Upper lobe of right lung (tissue), 1 donor: ENCODE data around the gene RHD. TPM values are rescaled to one million over a fixed set of nuclear protein-coding genes. Genes with fewer than 3 reads are reported as not detected.
"Not testable (repeated sequence)": the region's sequence is repeated elsewhere in the genome, so short reads cannot be mapped to it uniquely, and the experiment has no call there.

Experiments
- ATAC-seq: fragments of 200-7000 bp; cut with Tn5 transposase; one replicate; pipeline ENCODE4 v1.9.1; 2020; ENCODE audit warnings: mild to moderate bottlenecking, moderate library complexity
- DNase-seq: peaks from one replicate; pipeline ENCODE4 v3.0.0-alpha.2; 2020
- H3K27ac ChIP-seq: fragments of 200-600 bp; one replicate; pipeline ENCODE4 v1.8.0; 2022
- H3K27me3 ChIP-seq: fragments of 200-600 bp; one replicate; pipeline ENCODE4 v1.8.0; 2022; ENCODE audit warnings: mild to moderate bottlenecking
- H3K36me3 ChIP-seq: fragments of 200-600 bp; one replicate; pipeline ENCODE4 v1.8.0; 2022
- H3K4me1 ChIP-seq: fragments of 200-600 bp; one replicate; pipeline ENCODE4 v1.8.0; 2022
- H3K4me3 ChIP-seq: fragments of 200-600 bp; one replicate; pipeline ENCODE4 v1.8.0; 2022; ENCODE audit warnings: mild to moderate bottlenecking
- H3K9me3 ChIP-seq: fragments of 200-600 bp; one replicate; pipeline ENCODE4 v1.8.0; 2022
- intact Hi-C: fragments of 100-400 bp; cut with DNase I; formaldehyde crosslinking; loops from one replicate; pipeline ENCODE4 v1.11.0; 2022
- long read RNA-seq: library from polyadenylated mRNA; unstranded; transcript quantifications from one replicate; pipeline ENCODE4 v2.0.0, GENCODE V29; 2021
- total RNA-seq: library from RNA; stranded (reverse); fragmentation: NEBNext Ultra II Directional; extraction: Animal tissue kit (Norgen Biotek cat#: 25700); gene quantifications from one replicate; pipeline ENCODE4 v1.2.1, GENCODE V29; 2021
- TF ChIP-seq, protein P1 (sequence below): fragments of 200-600 bp; IDR thresholded peaks from one replicate; pipeline ENCODE4 v1.8.0; 2022; ENCODE audit warnings: antibody characterized with exemption
- donor health status: DM: no; HTN: yes; CAD: no; lungs with severe emphysema.

RHD gene
- not detected for total RNA-seq
- long read RNA-seq, partial matches to known transcripts = 0 of 3 reads
- long read RNA-seq, other reads (novel, unspliced or antisense) = 3 of 3 reads

DNA sequence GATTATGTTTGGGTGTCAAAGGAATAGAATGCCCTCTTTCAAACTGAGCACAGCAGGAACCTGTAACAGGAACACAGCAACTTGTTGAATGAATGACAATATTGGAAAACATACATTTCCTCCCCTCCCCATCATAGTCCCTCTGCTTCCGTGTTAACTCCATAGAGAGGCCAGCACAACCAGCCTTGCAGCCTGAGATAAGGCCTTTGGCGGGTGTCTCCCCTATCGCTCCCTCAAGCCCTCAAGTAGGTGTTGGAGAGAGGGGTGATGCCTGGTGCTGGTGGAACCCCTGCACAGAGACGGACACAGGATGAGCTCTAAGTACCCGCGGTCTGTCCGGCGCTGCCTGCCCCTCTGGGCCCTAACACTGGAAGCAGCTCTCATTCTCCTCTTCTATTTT lies at the start of gene RHD:
RHD (plus strand) TSS at position 272 of the 400 bp plus-strand sequence; CDS start at position 311, 39 bp downstream.
- H3K27me3 ChIP-seq, H3K27ac ChIP-seq, H3K4me1 ChIP-seq, DNase-seq, ATAC-seq, H3K36me3 ChIP-seq, intact Hi-C loops, H3K4me3 ChIP-seq, H3K9me3 ChIP-seq: not testable (repeated sequence)

DNA sequence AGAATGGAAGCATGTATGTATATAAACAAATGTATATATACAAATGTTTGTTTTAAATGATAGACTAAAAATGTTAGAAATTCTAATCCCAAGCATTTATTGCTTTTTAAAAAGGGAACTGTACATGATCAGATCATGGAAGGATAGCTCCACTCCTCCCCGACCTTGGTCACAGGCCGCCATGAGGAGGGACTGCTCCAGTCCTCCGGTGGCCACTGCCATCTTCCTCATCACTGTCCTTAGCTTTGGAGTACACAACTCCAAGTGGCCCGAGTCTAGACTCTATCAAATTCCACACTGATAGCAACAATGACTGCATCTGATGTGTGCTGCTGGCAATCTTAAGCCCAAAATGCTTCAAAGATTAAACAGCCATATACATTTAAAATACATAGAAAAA lies 49.7 kb upstream of the RHD start:
- ATAC-seq = no peak
- Histone ChIP-seq H3K9me3 (no peaks in the 10 kb centered on the region), H3K4me1 (no peaks in the 10 kb centered on the region), H3K27me3 (no peaks in the 10 kb centered on the region), H3K27ac (no peak overlapping the region), H3K36me3 (peaks cover 82% of the 10 kb centered on the region), H3K4me3 (no peak overlapping the region)
- intact Hi-C loops = no loop called here
- TF ChIP-seq, protein P1, sequence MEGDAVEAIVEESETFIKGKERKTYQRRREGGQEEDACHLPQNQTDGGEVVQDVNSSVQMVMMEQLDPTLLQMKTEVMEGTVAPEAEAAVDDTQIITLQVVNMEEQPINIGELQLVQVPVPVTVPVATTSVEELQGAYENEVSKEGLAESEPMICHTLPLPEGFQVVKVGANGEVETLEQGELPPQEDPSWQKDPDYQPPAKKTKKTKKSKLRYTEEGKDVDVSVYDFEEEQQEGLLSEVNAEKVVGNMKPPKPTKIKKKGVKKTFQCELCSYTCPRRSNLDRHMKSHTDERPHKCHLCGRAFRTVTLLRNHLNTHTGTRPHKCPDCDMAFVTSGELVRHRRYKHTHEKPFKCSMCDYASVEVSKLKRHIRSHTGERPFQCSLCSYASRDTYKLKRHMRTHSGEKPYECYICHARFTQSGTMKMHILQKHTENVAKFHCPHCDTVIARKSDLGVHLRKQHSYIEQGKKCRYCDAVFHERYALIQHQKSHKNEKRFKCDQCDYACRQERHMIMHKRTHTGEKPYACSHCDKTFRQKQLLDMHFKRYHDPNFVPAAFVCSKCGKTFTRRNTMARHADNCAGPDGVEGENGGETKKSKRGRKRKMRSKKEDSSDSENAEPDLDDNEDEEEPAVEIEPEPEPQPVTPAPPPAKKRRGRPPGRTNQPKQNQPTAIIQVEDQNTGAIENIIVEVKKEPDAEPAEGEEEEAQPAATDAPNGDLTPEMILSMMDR = no peak
- DNase-seq = no peak

DNA sequence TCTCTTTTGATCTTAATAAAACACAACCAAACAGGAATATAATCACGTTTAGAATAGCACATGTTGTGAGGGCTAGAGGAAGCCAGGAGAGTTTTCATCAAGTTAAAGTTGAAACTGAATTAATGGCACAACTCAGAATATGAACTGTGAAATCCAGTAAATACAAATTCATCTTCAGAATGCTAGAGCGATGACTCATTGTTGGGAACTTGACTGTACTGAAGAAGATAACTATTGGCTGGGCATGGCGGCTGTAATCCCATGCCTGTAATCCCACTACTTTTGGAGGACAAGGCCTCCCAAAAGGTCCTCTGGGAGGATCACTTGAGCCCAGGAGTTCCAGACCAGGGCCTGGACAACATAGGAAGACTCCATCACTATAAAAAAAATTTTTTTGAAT lies 48.8 kb upstream of the RHD start:
- DNase-seq = no peak
- H3K9me3 ChIP-seq = no peaks in the 10 kb centered on the region
- H3K27me3 ChIP-seq = no peaks in the 10 kb centered on the region
- TF ChIP-seq, protein P1 = no peak
- no peaks in the 10 kb centered on the region for H3K4me1 ChIP-seq
- no peak overlapping the region for H3K27ac ChIP-seq
- no peak for ATAC-seq
- H3K36me3 ChIP-seq = peaks cover 91% of the 10 kb centered on the region
- intact Hi-C loops = no loop called here
- no peak overlapping the region for H3K4me3 ChIP-seq

DNA sequence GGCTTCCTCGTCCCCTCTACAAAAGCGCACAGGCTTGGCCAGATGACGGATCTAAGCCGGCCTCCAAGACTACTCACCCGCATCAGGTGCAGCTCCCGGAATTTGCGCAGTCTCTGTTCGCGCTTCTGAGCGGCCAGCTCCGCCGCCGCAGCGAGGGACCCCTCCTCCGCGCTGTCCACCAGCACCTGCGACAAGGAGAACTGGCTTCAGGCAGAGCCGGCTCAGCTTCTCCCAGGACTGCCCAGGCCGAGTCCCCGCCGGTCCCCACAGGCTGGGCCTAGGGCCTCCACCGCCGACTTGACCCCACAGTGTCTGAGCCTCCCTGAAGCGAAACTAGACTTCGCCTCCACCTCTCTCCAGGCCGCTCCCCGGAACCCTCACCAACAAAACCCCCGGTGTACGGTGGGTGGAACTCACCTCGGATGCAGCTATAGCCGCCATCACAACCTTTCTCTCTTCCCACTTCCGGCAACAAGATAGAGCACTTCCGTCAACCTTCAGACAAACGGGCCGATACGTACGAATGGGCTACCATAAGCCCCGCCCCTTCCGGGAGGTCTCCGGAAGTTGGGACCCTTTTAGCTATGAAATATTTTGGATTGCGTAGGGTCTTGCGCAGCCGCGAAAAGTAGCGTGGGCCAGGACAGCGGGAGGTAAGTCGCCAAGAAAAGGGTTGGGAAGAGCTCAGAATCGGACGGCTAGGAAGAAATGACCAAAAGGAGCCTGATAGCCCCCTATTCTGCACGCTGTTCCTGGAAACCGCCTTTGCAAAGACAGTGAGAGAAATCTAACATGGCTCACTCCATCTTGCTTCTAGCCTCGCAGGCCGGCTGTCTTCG lies 40.1 kb upstream of the RHD start, which contains the start of gene SYF2:
SYF2 (minus strand) TSS at position 476 of the 839 bp plus-strand sequence; CDS start at position 441, 35 bp downstream.
- DNase-seq (peak; percentile 94), ATAC-seq (peak; percentile 95)
- H3K4me3 ChIP-seq = peak within 1 kb of the TSS; percentile 86
- H3K4me1 ChIP-seq = peaks cover 50% of the 10 kb centered on the region
- H3K27me3 ChIP-seq = no peaks in the 10 kb centered on the region
- TF ChIP-seq, protein P1 = no peak
- peak within 1 kb of the TSS; percentile 96 for H3K27ac ChIP-seq
- H3K9me3 ChIP-seq = no peaks in the 10 kb centered on the region
- intact Hi-C loops = no loop called here
- peaks cover 45% of the 10 kb centered on the region for H3K36me3 ChIP-seq

DNA sequence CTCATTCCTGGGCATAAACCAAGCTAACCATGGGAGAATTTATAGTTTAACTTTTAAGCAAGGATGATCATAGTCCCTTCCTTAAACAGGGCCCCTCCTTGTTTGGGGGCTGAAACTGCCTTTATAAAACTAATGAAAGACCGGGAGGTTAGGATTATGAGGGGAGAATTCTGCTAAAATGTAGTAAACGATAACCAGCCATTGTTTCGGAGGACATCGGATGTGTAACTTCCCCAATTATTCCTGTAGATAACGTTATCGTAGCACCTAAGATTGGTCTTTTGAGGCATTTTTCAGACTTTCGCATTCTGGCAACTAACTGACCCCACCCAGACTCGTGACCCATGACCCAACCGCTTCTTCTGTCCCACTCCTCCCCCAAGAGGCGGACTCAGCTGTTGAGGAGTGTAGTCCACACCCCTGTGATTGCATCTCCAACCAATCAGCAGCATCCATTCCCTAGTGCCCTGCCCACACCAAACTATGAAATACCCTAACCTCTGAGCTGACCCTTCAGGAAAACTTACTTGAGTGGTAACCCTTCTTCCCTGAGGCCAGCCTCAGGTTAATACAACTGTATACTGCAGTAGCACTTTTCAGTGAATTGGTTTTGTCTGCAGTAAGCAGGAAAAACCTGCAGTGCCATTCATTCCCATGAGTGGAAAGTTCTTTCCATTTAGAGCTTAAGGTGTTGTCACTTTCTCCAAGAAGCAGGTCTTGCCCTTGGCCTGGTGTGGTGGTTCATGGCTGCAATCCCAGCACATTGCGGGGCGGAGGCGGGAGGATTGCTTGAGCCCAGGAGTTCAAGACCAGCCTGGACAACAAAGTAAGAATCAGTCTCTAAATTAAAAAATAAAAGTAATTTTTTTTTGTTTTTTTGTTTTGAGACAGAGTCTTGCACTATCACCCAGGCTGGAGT lies 39.2 kb upstream of the RHD start:
- TF ChIP-seq, protein P1 = no peak
- intact Hi-C loops = no loop called here
- no peaks in the 10 kb centered on the region for H3K27me3 ChIP-seq
- no peaks in the 10 kb centered on the region for H3K9me3 ChIP-seq
- DNase-seq = peak; percentile 88
- peaks cover 36% of the 10 kb centered on the region for H3K36me3 ChIP-seq
- peak overlapping the region; percentile 86 for H3K4me3 ChIP-seq
- peaks cover 54% of the 10 kb centered on the region for H3K4me1 ChIP-seq
- H3K27ac ChIP-seq = peak overlapping the region; percentile 96
- ATAC-seq = peak; percentile 95

DNA sequence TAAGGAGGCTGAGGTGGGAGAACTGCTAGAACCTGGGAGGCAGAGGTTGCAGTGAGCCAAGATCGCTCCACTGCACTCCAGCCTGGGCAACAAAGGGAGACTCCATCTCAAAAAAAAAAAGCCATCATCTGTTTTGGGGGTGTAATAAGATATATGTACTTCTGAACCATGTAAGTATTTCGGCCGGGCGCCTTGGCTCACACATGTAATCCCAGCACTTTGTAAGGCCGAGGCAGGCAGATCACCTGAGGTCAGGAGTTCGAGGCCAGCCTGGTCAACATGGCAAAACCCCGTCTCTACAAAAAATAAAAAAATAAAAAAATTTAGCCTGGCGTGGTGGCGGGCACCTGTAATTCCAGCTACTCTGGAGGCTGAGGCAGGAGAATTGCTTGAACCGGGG lies 36.9 kb upstream of the RHD start:
- intact Hi-C loops = not testable (repeated sequence)
- H3K4me1 ChIP-seq = peaks cover 66% of the 10 kb centered on the region

DNA sequence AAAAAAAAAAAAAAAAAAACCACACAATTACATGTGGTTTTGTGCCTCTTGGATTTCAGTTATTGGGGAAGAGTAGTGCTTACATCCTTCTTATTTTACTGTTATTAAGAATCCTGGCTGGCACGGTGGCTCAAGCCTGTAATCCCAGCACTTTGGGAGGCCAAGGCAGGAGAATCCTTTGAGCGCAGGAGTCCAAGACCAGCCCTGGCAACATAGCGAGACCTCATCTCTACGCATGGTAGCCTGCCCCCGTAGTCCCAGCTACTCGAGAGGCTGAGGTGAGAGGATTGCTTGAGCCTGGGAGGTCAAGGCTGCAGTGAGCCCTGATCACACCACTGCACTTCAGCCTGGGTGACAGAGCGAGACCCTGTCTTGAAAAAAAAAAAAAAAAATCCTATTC lies 36.0 kb upstream of the RHD start:
- Histone ChIP-seq H3K4me1 (peaks cover 66% of the 10 kb centered on the region), H3K36me3 (peaks cover 13% of the 10 kb centered on the region)
- DNase-seq, ATAC-seq, H3K27me3 ChIP-seq, H3K27ac ChIP-seq, H3K9me3 ChIP-seq, H3K4me3 ChIP-seq, intact Hi-C loops: not testable (repeated sequence)

More for the DNA sequence above, 36.9 kb upstream of the RHD start:
- not testable (repeated sequence) for H3K27ac ChIP-seq, H3K4me3 ChIP-seq, ATAC-seq, DNase-seq, H3K27me3 ChIP-seq, H3K9me3 ChIP-seq
- H3K36me3 ChIP-seq = peaks cover 13% of the 10 kb centered on the region
